HS-27A (cell line): ENCODE data around the gene ESR1.
"Not testable (repeated sequence)": the region's sequence is repeated elsewhere in the genome, so short reads cannot be mapped to it uniquely, and the experiment has no call there.

Experiments used
- DNase-seq: peaks from one replicate; pipeline ENCODE4 v3.0.0-alpha.2; 2012; ENCODE audit warnings: low read depth, missing footprints

The ESR1 gene

GRCh38 chr6:151988199-151988598 lies 180.7 kb downstream of the ESR1 start:
- DNase-seq: not testable (repeated sequence)

- no peak for DNase-seq
These were observed 184.6 kb downstream of the ESR1 start for GRCh38 chr6:151992091-151992490.

DNA sequence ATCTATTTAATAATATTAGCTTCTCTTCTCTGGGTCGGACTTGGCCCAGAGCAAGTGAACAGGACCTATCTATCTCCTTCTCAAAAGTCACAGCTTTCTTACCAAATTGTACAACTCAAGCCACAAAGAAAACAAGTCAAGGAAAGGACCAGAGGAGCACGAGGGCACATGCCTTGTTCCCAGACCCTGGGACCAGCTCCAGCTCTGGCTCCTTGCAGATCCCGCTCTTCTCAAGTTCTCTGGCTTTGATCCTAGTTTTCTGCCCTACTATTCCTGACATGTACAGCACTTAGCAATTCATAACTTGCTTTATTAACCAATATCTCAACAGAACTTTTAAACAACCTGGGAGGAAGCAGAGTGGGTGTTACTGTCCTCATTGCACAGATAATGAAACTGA lies 185.9 kb downstream of the ESR1 start:
- no peak for DNase-seq

DNA sequence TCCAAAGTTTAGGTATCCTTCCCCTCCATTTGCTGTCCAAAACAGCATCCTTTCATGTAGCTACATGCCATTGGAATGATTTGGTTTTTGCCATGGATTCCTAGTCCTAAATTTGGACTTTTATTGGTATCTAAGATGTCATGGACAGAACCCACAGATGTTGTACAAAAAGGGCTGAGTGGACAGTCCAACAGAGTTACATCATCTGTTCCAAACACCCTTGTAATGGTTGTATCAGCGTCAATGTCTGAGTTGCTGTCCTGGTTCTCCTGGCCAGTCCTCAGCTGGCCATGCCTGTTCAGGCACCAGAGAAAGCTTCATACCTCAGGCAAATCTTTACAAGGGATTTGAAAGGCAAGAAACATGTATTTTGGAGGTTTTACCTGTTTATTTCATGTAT lies 191.3 kb downstream of the ESR1 start:
- no peak for DNase-seq

DNA sequence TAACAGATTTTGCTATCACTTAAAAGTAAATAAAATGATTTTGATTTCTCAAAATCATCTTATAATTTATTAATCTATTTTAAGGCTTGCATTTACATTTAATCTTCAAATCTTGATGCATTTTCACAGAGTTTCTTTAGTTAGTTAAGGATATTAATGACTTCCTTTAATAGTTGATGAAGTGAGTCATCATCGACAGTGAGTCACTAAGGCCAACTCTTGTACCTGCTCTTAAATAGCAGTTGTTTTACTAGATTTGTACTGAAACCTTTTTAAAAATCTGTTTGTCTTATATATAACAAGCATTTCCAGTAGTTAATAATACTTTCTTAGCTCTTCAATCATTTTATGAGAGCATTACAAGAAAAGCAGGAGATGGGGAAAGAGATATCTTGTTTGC lies 191.7 kb downstream of the ESR1 start:
- no peak for DNase-seq

GRCh38 chr6:152001408-152001807 lies 193.9 kb downstream of the ESR1 start:
- DNase-seq: no peak

- DNase-seq: no peak
These were observed 194.8 kb downstream of the ESR1 start for GRCh38 chr6:152002306-152002705.

DNA sequence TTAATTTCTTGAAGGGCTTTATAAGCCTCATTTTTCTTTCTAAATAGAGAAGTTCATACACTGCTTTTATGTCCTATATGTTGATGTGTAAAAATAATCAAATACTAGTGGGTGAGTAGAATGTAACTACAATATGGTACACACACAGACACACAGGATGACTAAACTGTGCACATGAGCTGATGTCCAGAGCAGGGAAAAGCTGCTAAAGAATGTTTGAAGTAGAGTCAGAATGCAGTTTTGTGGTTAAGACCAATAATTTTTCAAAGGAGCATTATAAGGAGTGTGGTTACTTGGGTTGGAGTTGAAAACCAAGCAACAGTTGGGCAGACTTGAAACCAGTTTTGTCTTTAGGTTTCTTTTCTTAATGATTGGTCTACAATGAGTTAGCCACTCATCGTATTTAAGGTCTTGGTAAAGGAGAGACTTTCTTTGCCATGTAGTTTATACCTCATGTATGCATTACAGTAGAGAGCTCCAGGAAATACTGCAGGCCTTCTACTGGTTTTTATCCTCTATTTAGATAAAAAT lies 196.6 kb downstream of the ESR1 start:
- no peak for DNase-seq

DNA sequence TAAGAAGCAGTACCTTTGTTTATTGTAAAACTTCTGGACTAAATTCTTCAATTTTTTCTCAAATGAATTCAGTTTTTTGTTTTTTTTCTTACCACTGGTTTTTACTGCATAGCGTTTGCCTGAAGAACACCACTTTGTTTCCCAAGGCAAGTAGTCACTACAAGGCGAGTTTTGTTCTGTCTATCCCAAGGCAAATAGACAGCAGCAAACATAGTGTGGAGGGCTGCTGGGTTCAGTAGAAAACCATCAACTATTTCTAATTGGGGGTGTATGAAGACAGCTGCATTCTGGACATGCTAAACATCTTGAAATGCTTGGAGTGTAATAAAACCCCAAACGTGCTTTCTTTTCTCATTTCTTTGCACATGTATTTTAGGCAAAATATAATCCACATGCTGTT lies 197.4 kb downstream of the ESR1 start:
- DNase-seq: no peak

- no peak for DNase-seq
These were observed 201.3 kb downstream of the ESR1 start for GRCh38 chr6:152008779-152009178.

- no peak for DNase-seq
These were observed 204.7 kb downstream of the ESR1 start for GRCh38 chr6:152012227-152012626.

- no peak for DNase-seq
These were observed 211.4 kb downstream of the ESR1 start for GRCh38 chr6:152018876-152019275.

GRCh38 chr6:152022303-152022702 lies 214.8 kb downstream of the ESR1 start:
- DNase-seq: no peak

GRCh38 chr6:152023613-152024012 lies 216.1 kb downstream of the ESR1 start:
- DNase-seq: no peak

GRCh38 chr6:152026291-152026690 lies 218.8 kb downstream of the ESR1 start:
- no peak for DNase-seq

DNA sequence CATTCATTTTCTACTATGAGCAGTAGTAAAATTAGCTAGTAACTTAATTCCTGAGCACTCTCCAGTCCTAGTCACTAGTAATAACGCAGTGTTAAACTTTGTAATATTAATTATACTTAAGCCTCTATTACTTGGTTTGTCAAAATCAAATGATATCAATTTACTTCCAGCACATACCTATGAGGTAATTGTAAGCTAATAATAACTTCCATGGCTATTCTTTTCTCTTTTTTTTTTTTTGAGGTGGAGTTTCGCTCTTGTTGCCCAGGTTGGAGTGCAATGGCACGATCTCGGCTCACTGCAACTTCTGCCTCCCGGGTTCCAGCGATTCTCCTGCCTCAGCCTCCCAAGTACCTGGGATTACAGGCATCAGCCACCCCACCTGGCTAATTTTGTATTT lies 219.3 kb downstream of the ESR1 start:
- not testable (repeated sequence) for DNase-seq

DNA sequence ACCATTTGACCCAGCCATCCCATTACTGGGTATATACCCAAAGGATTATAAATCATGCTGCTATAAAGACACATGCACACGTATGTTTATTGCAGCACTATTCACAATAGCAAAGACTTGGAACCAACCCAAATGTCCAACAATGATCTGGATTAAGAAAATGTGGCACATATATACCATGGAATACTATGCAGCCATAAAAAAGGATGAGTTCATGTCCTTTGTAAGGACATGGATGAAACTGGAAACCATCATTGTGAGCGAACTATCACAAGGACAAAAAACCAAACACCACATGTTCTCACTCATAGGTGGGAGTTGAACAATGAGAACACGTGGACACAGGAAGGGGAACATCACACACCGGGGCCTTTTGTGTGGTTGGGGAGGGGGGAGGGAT lies 226.3 kb downstream of the ESR1 start:
- DNase-seq: not testable (repeated sequence)

DNA sequence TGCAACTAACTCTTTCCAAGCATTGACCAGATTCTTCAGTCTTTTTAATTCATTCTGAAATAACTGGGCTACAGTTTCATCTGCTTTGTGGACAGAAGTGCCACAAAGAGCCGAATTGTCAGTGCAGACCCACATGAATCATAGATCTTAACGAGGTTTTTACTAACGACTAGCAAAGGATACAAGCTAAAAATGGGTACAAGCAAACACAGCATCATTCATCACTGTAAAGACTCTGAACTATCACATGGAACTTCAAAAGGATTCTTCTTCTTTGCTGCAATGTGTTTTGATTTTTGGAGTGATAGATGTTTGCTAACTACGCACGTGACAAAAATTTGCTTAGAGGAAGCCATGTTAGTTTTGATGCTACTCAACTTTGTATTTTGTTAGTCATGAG lies 227.1 kb downstream of the ESR1 start:
- DNase-seq: no peak

DNA sequence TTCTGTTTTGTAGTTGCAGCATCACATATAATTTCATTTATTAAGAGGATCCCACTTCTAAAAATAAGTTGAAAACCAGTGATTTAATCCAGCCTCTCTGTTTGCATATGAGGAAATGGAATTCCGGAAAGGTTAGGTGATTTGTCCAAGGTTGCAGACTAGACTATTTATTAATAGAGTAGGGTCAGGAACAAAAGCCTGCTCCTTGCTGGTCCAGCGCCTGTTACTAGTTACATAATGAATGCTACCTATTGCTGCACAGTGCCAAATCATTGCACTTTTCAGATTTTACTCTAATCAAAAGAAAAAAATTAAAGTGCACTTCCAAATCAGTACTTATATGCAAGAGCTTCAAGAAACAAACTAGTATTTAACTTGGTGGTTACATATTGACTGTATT lies 238.6 kb downstream of the ESR1 start:
- no peak for DNase-seq

DNA sequence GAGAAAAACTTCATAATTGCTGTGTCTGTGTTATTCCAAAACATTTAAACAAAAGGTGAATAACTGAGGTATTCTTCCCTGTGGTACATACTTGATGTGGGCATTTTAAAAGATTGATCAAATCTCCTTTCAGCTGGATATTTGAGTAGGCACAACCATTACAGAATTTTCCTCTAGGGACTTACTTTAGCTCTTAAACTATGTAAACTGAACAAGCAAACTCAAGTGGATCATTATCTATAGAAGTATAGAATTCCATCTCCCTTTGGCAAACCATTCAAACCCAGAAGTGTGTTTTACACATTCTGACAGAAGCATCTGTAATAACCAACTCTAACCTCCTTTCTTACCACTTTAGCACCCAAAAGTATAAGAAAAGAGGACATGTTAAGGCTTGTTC lies 241.4 kb downstream of the ESR1 start:
- no peak for DNase-seq

DNA sequence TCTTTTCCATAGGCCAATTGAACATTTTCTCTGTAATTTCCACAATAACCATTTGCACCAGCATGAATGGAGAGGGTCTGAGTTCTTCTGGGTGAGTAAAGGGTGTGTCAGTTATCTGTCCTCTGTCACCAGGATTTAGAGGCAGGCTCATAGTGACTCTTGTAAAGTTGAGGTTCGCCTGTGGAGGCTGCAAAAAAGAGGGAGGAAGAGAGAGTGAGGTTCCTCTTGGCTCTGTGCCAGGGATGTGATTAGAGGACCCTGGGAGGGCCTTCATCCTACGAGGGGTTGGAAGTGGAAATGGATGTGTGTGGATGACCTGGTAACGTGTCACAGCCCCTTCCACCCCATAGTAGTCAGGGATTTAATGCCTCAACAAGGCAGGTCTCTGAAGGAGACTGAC lies 242.0 kb downstream of the ESR1 start:
- DNase-seq: no peak

- DNase-seq: no peak
These were observed 243.1 kb downstream of the ESR1 start for GRCh38 chr6:152050451-152051195.

- no peak for DNase-seq
These were observed 244.6 kb downstream of the ESR1 start for GRCh38 chr6:152052061-152052460.

GRCh38 chr6:152053332-152053731 lies 245.8 kb downstream of the ESR1 start:
- no peak for DNase-seq
